Upper lobe of left lung (tissue), 6 donors: ENCODE results near the gene NAT14. TPM values are rescaled to one million over a fixed set of nuclear protein-coding genes. Genes with fewer than 3 reads are reported as not detected.
"Not testable (repeated sequence)": the region's sequence is repeated elsewhere in the genome, so short reads cannot be mapped to it uniquely, and the experiment has no call there.

ENCODE experiments used
- ATAC-seq, 2 donors: fragments of 200-7000 bp; cut with Tn5 transposase; one replicate each; pipeline ENCODE4 v1.9.1; 2022; ENCODE audit warnings: mild to moderate bottlenecking in 2 of 2, moderate library complexity in 2 of 2; ENCODE audit not compliant: low FRiP score in 2 of 2
- DNase-seq, 2 donors: peaks; one replicate each; pipeline ENCODE4 v3.0.0-alpha.2; 2019 to 2020
- H3K27ac ChIP-seq, 4 donors: fragments of 200-600 bp; sonication (generic); one replicate each; pipeline ENCODE4 v1.5.1; 2016 to 2019
- H3K27me3 ChIP-seq, 4 donors: fragments of 200-600 bp; sonication (generic); one replicate each; pipeline ENCODE4 v1.5.1; 2017 to 2019
- H3K36me3 ChIP-seq, 4 donors: fragments of 200-600 bp; sonication (generic); one replicate each; pipeline ENCODE4 v1.5.1; 2016 to 2019
- H3K4me1 ChIP-seq, 4 donors: fragments of 200-600 bp; sonication (generic); one replicate each; pipeline ENCODE4 v1.5.1; 2018 to 2019
- H3K4me3 ChIP-seq, 4 donors: fragments of 200-600 bp; sonication (generic); one replicate each; pipeline ENCODE4 v1.5.1; 2017 to 2019; ENCODE audit warnings: mild to moderate bottlenecking in 2 of 4, moderate library complexity in 1 of 4
- H3K9me3 ChIP-seq, 4 donors: fragments of 200-600 bp; sonication (generic); one replicate each; pipeline ENCODE4 v1.5.1; 2018 to 2019
- CTCF ChIP-seq, 6 experiments: fragments of 450-650 bp in 4 of 6; fragments of 200-600 bp in 2 of 6; sonication (generic) in 2 of 6; IDR thresholded peaks; one replicate each; pipeline ENCODE4 v1.5.1; 2016 to 2019; ENCODE audit warnings: antibody characterized with exemption in 6 of 6
- EP300 ChIP-seq, 4 donors: sonication (generic); formaldehyde crosslinking; IDR thresholded peaks; one replicate each; pipeline ENCODE4 v1.5.1; 2017; ENCODE audit warnings: antibody characterized with exemption in 4 of 4, control low read depth in 2 of 4
- POLR2A ChIP-seq, 4 donors: fragments of 450-650 bp; IDR thresholded peaks; one replicate each; pipeline ENCODE4 v1.5.1; 2016 to 2017; ENCODE audit warnings: antibody characterized with exemption in 4 of 4, mild to moderate bottlenecking in 2 of 4
- POLR2AphosphoS5 ChIP-seq, 2 donors: sonication (generic); formaldehyde crosslinking; IDR thresholded peaks; one replicate each; pipeline ENCODE4 v1.5.1; 2017; ENCODE audit warnings: antibody characterized with exemption in 2 of 2
- WGBS, 2 donors: methylation state at CpG; one replicate each; pipeline ENCODE4 v1.1.5; 2017 to 2018; 5-methylcytosine and 5-hydroxymethylcytosine counted together
- total RNA-seq, 6 donors: library from RNA; depleted of rRNA in 4 of 6; stranded (reverse); fragments of >200 nt in 4 of 6; gene quantifications; one replicate each; pipeline versions ENCODE4 v1.1.0 to v1.2.1, GENCODE V29; 2016 to 2021
- donor health status: DM: no; HTN: no; CAD: no; lungs with moderate emphysema.
- donor health status: DM: no; HTN: yes; CAD: no; lungs with severe emphysema.

NAT14 gene
- total RNA-seq, 6 donors from 2014 or later, result 13.1 to 19.2 (median 16.3) TPM

DNA sequence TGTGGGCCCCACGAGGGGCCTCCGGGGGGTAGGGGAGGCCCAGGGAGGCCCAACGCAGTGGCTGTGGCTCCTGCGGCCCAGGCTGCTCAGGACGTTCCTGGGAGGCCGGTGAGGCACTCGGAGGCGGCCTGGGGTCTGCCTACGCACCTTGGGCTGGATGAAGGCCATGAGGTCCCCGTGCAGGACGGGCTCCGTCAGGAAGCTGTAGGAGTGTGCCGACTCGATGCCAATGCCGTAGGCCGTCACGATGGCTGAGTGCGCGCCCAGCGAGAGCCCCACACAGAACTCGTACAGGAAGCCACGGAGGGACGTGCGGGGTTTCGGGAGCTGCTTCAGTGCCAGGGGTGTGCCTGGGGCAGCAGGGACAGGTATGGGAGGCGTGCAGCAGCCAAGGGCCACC lies 46.0 kb downstream of the NAT14 start:
- Histone ChIP-seq H3K4me3 (no peak overlapping the region), H3K36me3 (no peaks in the 10 kb centered on the region), H3K4me1 (peaks cover 6 to 8% (median 6%) of the 10 kb centered on the region in 4 donors), H3K27me3 (no peaks in the 10 kb centered on the region), H3K27ac (no peak overlapping the region), H3K9me3 (no peaks in the 10 kb centered on the region)
- ATAC-seq (peak in 1 of 2 donors; percentile 23), DNase-seq (peak in 1 of 2 donors; percentile 80)
- TF ChIP-seq CTCF (IDR thresholded peaks at IDR 0.05), result no peak
- TF ChIP-seq POLR2A (IDR thresholded peaks at IDR 0.05), result no peak
- TF ChIP-seq EP300 (IDR thresholded peaks at IDR 0.05), result no peak
- TF ChIP-seq POLR2AphosphoS5 (IDR thresholded peaks at IDR 0.05), result no peak
- 91 to 92% methylated on average over 18 to 26 of the region's 26 CpGs for WGBS, 2 donors

GRCh38 chr19:55534280-55534679 lies 49.3 kb downstream of the NAT14 start:
- not testable (repeated sequence) for ATAC-seq

DNA sequence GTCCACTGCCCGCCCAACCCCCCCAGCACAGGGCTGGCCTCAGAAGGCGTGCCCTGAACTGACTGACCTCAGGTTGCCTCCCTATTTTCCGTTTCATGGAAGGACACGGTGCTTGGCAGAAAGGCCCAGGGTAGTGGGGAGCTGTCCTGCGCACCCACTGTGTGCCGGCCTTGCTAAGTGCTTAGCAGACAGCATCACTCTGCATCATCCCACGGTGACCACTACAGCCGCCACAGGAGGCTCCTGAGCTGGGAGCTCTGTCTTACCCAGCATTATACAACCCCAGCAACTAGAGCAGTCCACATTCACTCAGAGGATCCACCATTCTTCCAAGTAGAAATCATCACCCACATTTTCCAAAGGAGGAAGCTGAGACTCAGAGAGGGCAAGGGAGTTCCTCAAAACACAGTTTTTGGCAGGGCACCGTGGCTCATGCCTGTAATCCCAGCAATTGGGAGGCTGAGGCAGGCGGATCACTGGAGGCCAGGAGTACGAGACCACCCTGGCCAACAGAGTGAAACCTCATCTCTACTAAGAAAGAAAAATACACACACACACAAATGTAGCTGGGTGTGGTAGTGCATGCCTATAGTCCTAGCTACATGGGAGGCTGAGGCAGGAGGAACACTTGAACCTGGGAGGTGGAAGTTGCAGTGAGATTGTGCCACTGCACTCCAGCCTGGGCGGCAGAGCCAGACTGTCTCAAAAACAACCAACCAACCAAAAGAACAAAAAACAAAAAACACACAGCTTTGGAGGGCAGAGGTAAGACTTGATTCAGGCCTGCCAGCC lies 50.4 kb downstream of the NAT14 start:
- no peak overlapping the region for H3K4me3 ChIP-seq
- H3K9me3 ChIP-seq, result no peaks in the 10 kb centered on the region
- DNase-seq (no peak), ATAC-seq (no peak)
- TF ChIP-seq CTCF (IDR thresholded peaks at IDR 0.05) (no peak), POLR2AphosphoS5 (IDR thresholded peaks at IDR 0.05) (no peak), POLR2A (IDR thresholded peaks at IDR 0.05) (no peak), EP300 (IDR thresholded peaks at IDR 0.05) (no peak)
- no peaks in the 10 kb centered on the region for H3K27me3 ChIP-seq
- H3K36me3 ChIP-seq, result no peaks in the 10 kb centered on the region
- H3K27ac ChIP-seq, result no peak overlapping the region
- H3K4me1 ChIP-seq, result no peaks in the 10 kb centered on the region
- WGBS, 2 donors, result 79 to 84% methylated on average over 10 to 12 of the region's 12 CpGs

More at GRCh38 chr19:55534280-55534679, 49.3 kb downstream of the NAT14 start:
- DNase-seq, H3K4me3 ChIP-seq, H3K4me1 ChIP-seq, H3K9me3 ChIP-seq, H3K27me3 ChIP-seq, H3K27ac ChIP-seq, H3K36me3 ChIP-seq: not testable (repeated sequence)
- 88 to 90% methylated on average over 7 of the region's 7 CpGs for WGBS, 2 donors

GRCh38 chr19:55535965-55536350 lies 51.0 kb downstream of the NAT14 start:
- whole genome bisulfite sequencing, 2 donors, result 86 to 89% methylated on average over 7 to 22 of the region's 22 CpGs
- TF ChIP-seq CTCF (IDR thresholded peaks at IDR 0.05), result no peak
- TF ChIP-seq POLR2AphosphoS5 (IDR thresholded peaks at IDR 0.05), result no peak
- no peak for TF ChIP-seq POLR2A (IDR thresholded peaks at IDR 0.05)
- TF ChIP-seq EP300 (IDR thresholded peaks at IDR 0.05), result no peak
- H3K36me3 ChIP-seq, result no peaks in the 10 kb centered on the region
- no peaks in the 10 kb centered on the region for H3K27me3 ChIP-seq
- H3K9me3 ChIP-seq, result no peaks in the 10 kb centered on the region
- no peak overlapping the region for H3K4me3 ChIP-seq
- H3K4me1 ChIP-seq, result no peaks in the 10 kb centered on the region
- ATAC-seq (no peak), DNase-seq (peak in 1 of 2 donors; percentile 81)
- no peak overlapping the region for H3K27ac ChIP-seq

GRCh38 chr19:55536366-55536765 lies 51.4 kb downstream of the NAT14 start:
- WGBS, 2 donors, result 92 to 93% methylated on average over 2 to 8 of the region's 11 CpGs
- ATAC-seq, result no peak

More at GRCh38 chr19:55536366-55536765, 51.4 kb downstream of the NAT14 start:
- H3K4me3 ChIP-seq, result no peak overlapping the region
- DNase-seq, result no peak
- no peaks in the 10 kb centered on the region for H3K36me3 ChIP-seq
- H3K4me1 ChIP-seq, result no peaks in the 10 kb centered on the region
- H3K27ac ChIP-seq, result no peak overlapping the region
- no peaks in the 10 kb centered on the region for H3K27me3 ChIP-seq
- TF ChIP-seq EP300 (IDR thresholded peaks at IDR 0.05), result no peak
- TF ChIP-seq POLR2AphosphoS5 (IDR thresholded peaks at IDR 0.05), result no peak
- TF ChIP-seq CTCF (IDR thresholded peaks at IDR 0.05), result no peak
- no peak for TF ChIP-seq POLR2A (IDR thresholded peaks at IDR 0.05)
- no peaks in the 10 kb centered on the region for H3K9me3 ChIP-seq

Other genes starting within 250 kb of the NAT14 start
- gene PPP6R1, start 226.2 kb upstream of the NAT14 start, total RNA-seq, result 100 to 1,000 TPM in 1 of 6 donors, 10 to 100 TPM in 5; 49.0 to 104 (median 76.7) TPM
- 10 to 100 TPM; 21.0 to 34.6 (median 30.1) TPM for gene HSPBP1, start 205.1 kb upstream of the NAT14 start, total RNA-seq
- 1 to 10 TPM in 5 of 6 donors, not detected in 1; 1.0 to 2.7 (median 1.1) TPM for gene BRSK1, start 201.2 kb upstream of the NAT14 start, total RNA-seq
- 10 to 100 TPM in 5 of 6 donors, 1 to 10 TPM in 1; 8.2 to 67.7 (median 29.7) TPM for gene TMEM150B, start 159.8 kb upstream of the NAT14 start, total RNA-seq
- 100 to 1,000 TPM in 1 of 6 donors, 10 to 100 TPM in 4, 1 to 10 TPM in 1; 9.1 to 111 (median 15.6) TPM for gene KMT5C, start 145.3 kb upstream of the NAT14 start, total RNA-seq
- gene COX6B2, start 130.5 kb upstream of the NAT14 start, total RNA-seq, result under 1 TPM in 1 of 6 donors, not detected in 5; 0.20 TPM
- not detected for gene GARIN5B, start 121.9 kb upstream of the NAT14 start, total RNA-seq
- gene IL11, start 114.7 kb upstream of the NAT14 start, total RNA-seq, result under 1 TPM in 2 of 6 donors, not detected in 4; 0.20 to 0.34 TPM
- gene TMEM190, start 108.4 kb upstream of the NAT14 start, total RNA-seq, result 10 to 100 TPM in 4 of 6 donors, 1 to 10 TPM in 1, under 1 TPM in 1; 0.92 to 48.6 (median 20.9) TPM
- gene TMEM238, start 100.9 kb upstream of the NAT14 start, total RNA-seq, result 10 to 100 TPM; 22.0 to 54.6 (median 36.0) TPM
- 1,000 to 10,000 TPM in 2 of 6 donors, 100 to 1,000 TPM in 4; 308 to 1,892 (median 534) TPM for gene RPL28, start 99.3 kb upstream of the NAT14 start, total RNA-seq
- 10 to 100 TPM in 5 of 6 donors, 1 to 10 TPM in 1; 6.5 to 31.6 (median 19.0) TPM for gene UBE2S, start 77.4 kb upstream of the NAT14 start, total RNA-seq
- gene SHISA7, start 41.9 kb upstream of the NAT14 start, total RNA-seq, result not detected
- gene ISOC2, start 23.5 kb upstream of the NAT14 start, total RNA-seq, result 10 to 100 TPM in 5 of 6 donors, 1 to 10 TPM in 1; 4.2 to 44.8 (median 36.7) TPM
- gene C19orf85, start 20.4 kb upstream of the NAT14 start, total RNA-seq, result not detected
- gene ZNF628, start 8.6 kb upstream of the NAT14 start, total RNA-seq, result 10 to 100 TPM in 5 of 6 donors, 1 to 10 TPM in 1; 9.9 to 32.1 (median 12.4) TPM
- 10 to 100 TPM in 1 of 6 donors, 1 to 10 TPM in 4, under 1 TPM in 1; 0.39 to 10.1 (median 6.7) TPM for gene SSC5D, start 3.2 kb downstream of the NAT14 start, total RNA-seq
- not detected for gene SBK2, start 51.9 kb downstream of the NAT14 start, total RNA-seq
- 1 to 10 TPM in 1 of 6 donors, under 1 TPM in 2, not detected in 3; 0.30 to 1.6 (median 0.94) TPM for gene SBK3, start 60.4 kb downstream of the NAT14 start, total RNA-seq
- gene ZNF579, start 95.7 kb downstream of the NAT14 start, total RNA-seq, result 10 to 100 TPM in 2 of 6 donors, 1 to 10 TPM in 4; 3.5 to 19.2 (median 8.4) TPM
- gene FIZ1, start 114.3 kb downstream of the NAT14 start, total RNA-seq, result 10 to 100 TPM; 11.1 to 21.6 (median 16.3) TPM
- 10 to 100 TPM; 19.9 to 58.7 (median 34.9) TPM for gene ZNF524, start 115.1 kb downstream of the NAT14 start, total RNA-seq
- gene ZNF865, start 120.5 kb downstream of the NAT14 start, total RNA-seq, result 10 to 100 TPM in 4 of 6 donors, 1 to 10 TPM in 2; 7.7 to 39.8 (median 20.6) TPM
- gene ZNF784, start 139.4 kb downstream of the NAT14 start, total RNA-seq, result 10 to 100 TPM in 2 of 6 donors, 1 to 10 TPM in 4; 6.8 to 14.7 (median 8.6) TPM
- 10 to 100 TPM; 28.1 to 84.1 (median 38.0) TPM for gene ZNF580, start 155.8 kb downstream of the NAT14 start, total RNA-seq
- 10 to 100 TPM; 15.6 to 38.8 (median 21.9) TPM for gene ZNF581, start 158.5 kb downstream of the NAT14 start, total RNA-seq
- gene CCDC106, start 163.0 kb downstream of the NAT14 start, total RNA-seq, result 10 to 100 TPM; 15.3 to 44.0 (median 17.1) TPM
- gene U2AF2, start 169.8 kb downstream of the NAT14 start, total RNA-seq, result 100 to 1,000 TPM in 4 of 6 donors, 10 to 100 TPM in 2; 57.7 to 294 (median 157) TPM
- 100 to 1,000 TPM in 4 of 6 donors, 10 to 100 TPM in 2; 59.7 to 357 (median 126) TPM for gene EPN1, start 190.0 kb downstream of the NAT14 start, total RNA-seq